A549 (cell line): Measurements from ENCODE around the gene ZNF496. TPM values are rescaled to one million over a fixed set of nuclear protein-coding genes. Genes with fewer than 3 reads are reported as not detected.

Source experiments
- ATAC-seq, 2 experiments: fragments of 200-7000 bp in 1 of 2; fragments of >200 bp in 1 of 2; cut with Nextera tagmentation in 1 of 2; cut with Tn5 transposase in 1 of 2; 3 replicates each; pipeline versions ENCODE4 v1.8.0 to v1.9.1; 2018 to 2020; ENCODE audit warnings: mild to moderate bottlenecking in 1 of 2, moderate library complexity in 1 of 2
- CTCF ChIA-PET: fragments of 300-600 bp; sonication (Branson Sonifier 250); formaldehyde crosslinking; extraction: SDS; loops from one replicate; lab custom pipeline; 2021; ENCODE audit warnings: antibody characterized with exemption, inconsistent platforms; lab: Yijun Ruan, JAX
- POLR2A ChIA-PET: fragments of 350-600 bp; formaldehyde crosslinking; extraction: SDS; loops from one replicate; lab custom pipeline; 2021; ENCODE audit warnings: antibody characterized with exemption, inconsistent platforms; lab: Yijun Ruan, JAX
- DNase-seq, 2 experiments: peaks; one replicate each; pipeline versions ENCODE4 v3.0.0 to v3.0.0-alpha.2; 2011 to 2016; ENCODE audit warnings: low read depth in 1 of 2, low spot score in 1 of 2
- FAIRE-seq: peaks from 2 replicates; lab custom pipeline; 2011; peaks lifted over from hg19 to GRCh38; lab: Jason Lieb, UNC
- H3K27ac ChIP-seq, 2 experiments: fragments of >200 bp; sonication (Bioruptor Twin); formaldehyde crosslinking; 3 replicates each; pipeline ENCODE4 v1.5.1; 2016 to 2017
- H3K4me1 ChIP-seq: fragments of >200 bp; sonication (Bioruptor Twin); formaldehyde crosslinking; 3 replicates; pipeline ENCODE4 v1.6.1; 2016
- H3K4me2 ChIP-seq: fragments of >200 bp; sonication (Bioruptor Twin); formaldehyde crosslinking; 3 replicates; pipeline ENCODE4 v1.6.1; 2016
- H3K4me3 ChIP-seq: fragments of >200 bp; sonication (Bioruptor Twin); formaldehyde crosslinking; 3 replicates; pipeline ENCODE4 v1.5.1; 2016
- H3K9me3 ChIP-seq: fragments of >200 bp; sonication (Bioruptor Twin); formaldehyde crosslinking; 3 replicates; pipeline ENCODE4 v1.6.1; 2016
- ATOH8 ChIP-seq: fragments of 250-450 bp; sonication (Bioruptor Pico); IDR thresholded peaks from 2 replicates; pipeline ENCODE4 v1.5.0; 2020; ENCODE audit warnings: low read depth, mild to moderate bottlenecking, moderate library complexity
- CEBPB ChIP-seq, 2 experiments: fragments of >200 bp in 1 of 2; sonication (Bioruptor Twin) in 1 of 2; formaldehyde crosslinking in 1 of 2; IDR thresholded peaks; 2 replicates each; pipeline ENCODE4 v1.6.1; 2012 to 2016
- CHD2 ChIP-seq: fragments of 150-350 bp; IDR thresholded peaks from 2 replicates; pipeline ENCODE4 v1.6.1; 2014; ENCODE audit warnings: low read length; ENCODE audit not compliant: partially characterized antibody
- EHF ChIP-seq: fragments of 250-450 bp; sonication (Bioruptor Pico); IDR thresholded peaks from 2 replicates; pipeline ENCODE4 v1.5.0; 2020; ENCODE audit warnings: mild to moderate bottlenecking
- ELK1 ChIP-seq: fragments of 150-350 bp; IDR thresholded peaks from 2 replicates; pipeline ENCODE4 v1.6.1; 2014; ENCODE audit warnings: low read depth, mild to moderate bottlenecking, low read length
- FOSB ChIP-seq: fragments of 250-450 bp; sonication (Bioruptor Pico); IDR thresholded peaks from 2 replicates; pipeline ENCODE4 v1.5.0; 2020; ENCODE audit warnings: mild to moderate bottlenecking, moderate library complexity
- HDAC2 ChIP-seq: fragments of 200-600 bp; sonication (generic); IDR thresholded peaks from 2 replicates; pipeline ENCODE4 v1.6.1; 2016
- HES2 ChIP-seq: fragments of >200 bp; sonication (Bioruptor Twin); formaldehyde crosslinking; IDR thresholded peaks from 2 replicates; pipeline ENCODE4 v1.6.1; 2016
- HMGXB4 ChIP-seq: fragments of 250-450 bp; sonication (Bioruptor Pico); IDR thresholded peaks from 2 replicates; pipeline ENCODE4 v1.5.0; 2021; ENCODE audit warnings: mild to moderate bottlenecking, moderate library complexity, borderline replicate concordance
- HOXB5 ChIP-seq: fragments of 250-450 bp; sonication (Bioruptor Pico); IDR thresholded peaks from 2 replicates; pipeline ENCODE4 v1.5.0; 2020; ENCODE audit warnings: mild to moderate bottlenecking, moderate library complexity
- JUNB ChIP-seq: fragments of >200 bp; sonication (Bioruptor Twin); formaldehyde crosslinking; IDR thresholded peaks from 2 replicates; pipeline ENCODE4 v1.6.1; 2016
- KDM5A ChIP-seq: fragments of 200-600 bp; sonication (generic); IDR thresholded peaks from 2 replicates; pipeline ENCODE4 v1.6.1; 2016; ENCODE audit warnings: antibody characterized with exemption, mild to moderate bottlenecking
- MAFK ChIP-seq: fragments of 450-650 bp; IDR thresholded peaks from 2 replicates; pipeline ENCODE4 v1.6.1; 2014; ENCODE audit not compliant: partially characterized antibody
- NFE2L2 ChIP-seq: fragments of 150-350 bp; conservative IDR thresholded peaks from 2 replicates; pipeline ENCODE4 v1.6.1; 2014; ENCODE audit warnings: low read length
- NPAS2 ChIP-seq: fragments of 250-450 bp; sonication (Bioruptor Pico); IDR thresholded peaks from 2 replicates; pipeline ENCODE4 v1.8.0; 2022; ENCODE audit warnings: mild to moderate bottlenecking, moderate library complexity, borderline replicate concordance
- POLR2A ChIP-seq: IDR thresholded peaks from 2 replicates; pipeline ENCODE4 v1.6.1; 2012; ENCODE audit warnings: mild to moderate bottlenecking, low read length
- SREBF2 ChIP-seq: fragments of 450-650 bp; IDR thresholded peaks from 2 replicates; pipeline ENCODE4 v1.6.1; 2014; ENCODE audit warnings: mild to moderate bottlenecking, moderate library complexity
- TFCP2L1 ChIP-seq: fragments of 250-450 bp; sonication (Bioruptor Pico); IDR thresholded peaks from 2 replicates; pipeline ENCODE4 v1.5.0; 2021; ENCODE audit warnings: mild to moderate bottlenecking
- TP53 ChIP-seq: fragments of 250-450 bp; sonication (Bioruptor Pico); IDR thresholded peaks from 2 replicates; pipeline ENCODE4 v1.5.0; 2021; ENCODE audit warnings: mild to moderate bottlenecking, moderate library complexity
- ZC3H11A ChIP-seq: fragments of 450-650 bp; IDR thresholded peaks from 2 replicates; pipeline ENCODE4 v1.6.1; 2014; ENCODE audit warnings: antibody characterized with exemption, mild to moderate bottlenecking
- ZFP36 ChIP-seq: fragments of 450-650 bp; IDR thresholded peaks from 2 replicates; pipeline ENCODE4 v1.6.1; 2014; ENCODE audit warnings: borderline replicate concordance; ENCODE audit not compliant: partially characterized antibody
- ZNF302 ChIP-seq: fragments of 250-450 bp; sonication (Bioruptor Pico); IDR thresholded peaks from 2 replicates; pipeline ENCODE4 v1.9.0; 2021; ENCODE audit warnings: inconsistent platforms, mild to moderate bottlenecking, moderate library complexity
- ZSCAN20 ChIP-seq: fragments of 250-450 bp; sonication (Bioruptor Pico); IDR thresholded peaks from 2 replicates; pipeline ENCODE4 v1.8.0; 2022; ENCODE audit warnings: mild to moderate bottlenecking, moderate library complexity
- WGBS: methylation state at CpG from one replicate; pipeline ENCODE4 v1.1.6; 2017; ENCODE audit errors: missing lambda C conversion rate; 5-methylcytosine and 5-hydroxymethylcytosine counted together
- polyA plus RNA-seq, 4 experiments: library from polyadenylated mRNA; depleted of rRNA in 3 of 4; stranded (reverse); fragments of >200 nt; fragmentation: RNase III in 1 of 4; extraction: RNeasy Plus Mini Kit Qiagen cat#74134 plus additional on column Dnase treatment in 1 of 4; gene quantifications; 2 replicates in 3 of 4; 3 replicates in 1 of 4; pipeline ENCODE4 v1.2.3, GENCODE V29; 2011 to 2017

ZNF496 gene
- polyA plus RNA-seq, 2 of the 4 experiments (the other 2 are of a cell fraction), result 13.1 to 16.1 TPM

GRCh38 chr1:247330548-247331171 is 1.0 kb downstream of the ZNF496 start:
- H3K4me3 ChIP-seq, result peak overlapping the region; percentile 98
- POLR2A ChIA-PET, result interaction anchor here (0.5 to 0.7 kb wide), 3 partner anchors 52 to 463 kb away, joined by 3 to 4 read pairs (median 4); no protein-coding TSS in a partner anchor
- CTCF ChIA-PET, result interaction anchor here (0.7 to 1.6 kb wide), 3 partner anchors 13 to 42 kb away, joined by 3 to 4 read pairs (median 3); no protein-coding TSS in a partner anchor
- H3K9me3 ChIP-seq, result no peaks in the 10 kb centered on the region
- WGBS, result 54% methylated on average over 14 of the region's 37 CpGs
- no peak for FAIRE-seq
- H3K4me1 ChIP-seq, result peaks cover 18% of the 10 kb centered on the region; the same call in 1 of the 3 replicates
- H3K27ac ChIP-seq, result peak overlapping the region; percentile 94 to 99
- peak in 1 of 2 experiments; percentile 23 for DNase-seq
- TF ChIP-seq NPAS2 (CRISPR knock-in tag), result no peak
- no peak for TF ChIP-seq TFCP2L1
- TF ChIP-seq ZNF302, result no peak
- no peak for TF ChIP-seq NFE2L2
- TF ChIP-seq FOSB (CRISPR knock-in tag), result no peak
- TF ChIP-seq TP53 (CRISPR knock-in tag), result no peak
- no peak for TF ChIP-seq ZSCAN20 (CRISPR knock-in tag)
- TF ChIP-seq ELK1, result no peak
- TF ChIP-seq HDAC2, result no peak
- TF ChIP-seq CHD2, result no peak
- TF ChIP-seq EHF (CRISPR knock-in tag), result no peak
- TF ChIP-seq, all 56 proteins: peak for 0
- peak overlapping the region; percentile 77 for H3K4me2 ChIP-seq
- peak; percentile 4 to 50; a peak in 5 of 6 replicates for ATAC-seq

GRCh38 chr1:247329097-247329617 is 2.5 kb downstream of the ZNF496 start:
- no peak for FAIRE-seq
- Histone ChIP-seq H3K9me3 (no peaks in the 10 kb centered on the region), H3K4me3 (no peak overlapping the region), H3K4me2 (no peak overlapping the region), H3K4me1 (peaks cover 18% of the 10 kb centered on the region; the same call in 1 of the 3 replicates), H3K27ac (no peak overlapping the region)
- no peak for DNase-seq
- CTCF ChIA-PET, result interaction anchor here (1.5 to 1.6 kb wide), 3 partner anchors 10 to 22 kb away, joined by 3 to 5 read pairs (median 4); no protein-coding TSS in a partner anchor
- ATAC-seq, result no peak
- POLR2A ChIA-PET, result no interaction called here
- 92% methylated on average over 19 of the region's 24 CpGs for WGBS
- TF ChIP-seq HOXB5 (CRISPR knock-in tag) (no peak), KDM5A (no peak), MAFK (no peak), FOSB (CRISPR knock-in tag) (no peak), ATOH8 (CRISPR knock-in tag) (no peak)

GRCh38 chr1:247328311-247328710 is 3.4 kb downstream of the ZNF496 start:
- Histone ChIP-seq H3K27ac (no peak overlapping the region), H3K4me1 (peaks cover 12% of the 10 kb centered on the region; the same call in 1 of the 3 replicates), H3K4me2 (no peak overlapping the region), H3K4me3 (no peak overlapping the region), H3K9me3 (no peaks in the 10 kb centered on the region)
- ChIA-PET CTCF (interaction anchor here (1.5 kb wide), 2 partner anchors 9 to 11 kb away, joined by 3 to 5 read pairs; no protein-coding TSS in a partner anchor), POLR2A (no interaction called here)
- FAIRE-seq (no peak), DNase-seq (no peak), ATAC-seq (no peak)
- 89% methylated on average over 3 of the region's 5 CpGs for WGBS
- TF ChIP-seq TP53 (CRISPR knock-in tag) (no peak), HMGXB4 (no peak), ZC3H11A (no peak), HES2 (no peak), POLR2A (no peak), TFCP2L1 (no peak), SREBF2 (no peak), JUNB (no peak), ZFP36 (no peak), CEBPB (IDR thresholded peaks at IDR 0.05) (no peak)
